CD14-positive monocyte (primary cell): ENCODE results near the gene SHMT2. TPM values are rescaled to one million over a fixed set of nuclear protein-coding genes. Genes with fewer than 3 reads are reported as not detected.

Source experiments
- DNase-seq, 3 donors: peaks; one replicate each; pipeline ENCODE4 v3.0.0-alpha.2; 2011 to 2022
- H2AFZ ChIP-seq: 2 replicates; pipeline ENCODE4 v1.6.0; 2012; ENCODE audit warnings: mild to moderate bottlenecking, low read depth, low read length, inconsistent platforms; ENCODE audit not compliant: insufficient read depth, poor library complexity, severe bottlenecking
- H3K27ac ChIP-seq, 2 donors: 1 replicate in 1 of 2; 2 replicates in 1 of 2; pipeline ENCODE4 v1.5.1; 2012 to 2013; ENCODE audit warnings: low read length in 2 of 2, control low read depth in 1 of 2, inconsistent platforms in 1 of 2, low read depth in 1 of 2, mild to moderate bottlenecking in 1 of 2
- H3K27me3 ChIP-seq, 2 donors: one replicate each; pipeline versions ENCODE4 v1.6.0 to v1.6.1; 2011 to 2013; ENCODE audit warnings: low read length in 2 of 2; ENCODE audit not compliant: control insufficient read depth in 2 of 2, insufficient read depth in 2 of 2
- H3K36me3 ChIP-seq, 2 donors: replicated peaks in 1 of 2; 1 replicate in 1 of 2; 2 replicates in 1 of 2; pipeline versions ENCODE4 v1.5.1 to v1.6.1; 2012 to 2013; ENCODE audit warnings: low read length in 2 of 2, control low read depth in 1 of 2, inconsistent platforms in 1 of 2, mild to moderate bottlenecking in 1 of 2; ENCODE audit not compliant: insufficient read depth in 2 of 2, control insufficient read depth in 1 of 2
- H3K4me1 ChIP-seq, 2 donors: 1 replicate in 1 of 2; 2 replicates in 1 of 2; pipeline versions ENCODE4 v1.5.1 to v1.6.1; 2012 to 2013; ENCODE audit warnings: low read length in 2 of 2, control low read depth in 1 of 2, inconsistent platforms in 1 of 2, mild to moderate bottlenecking in 1 of 2, moderate library complexity in 1 of 2; ENCODE audit not compliant: insufficient read depth in 2 of 2, control insufficient read depth in 1 of 2
- H3K4me2 ChIP-seq: replicated peaks from 2 replicates; pipeline ENCODE3; 2012; ENCODE audit warnings: low read length, moderate library complexity, mild to moderate bottlenecking; ENCODE audit not compliant: poor library complexity, severe bottlenecking; ENCODE audit errors: extremely low read depth
- H3K4me3 ChIP-seq, 3 experiments: fragments of 200-600 bp in 1 of 3; sonication (generic) in 1 of 3; replicated peaks in 1 of 3; 1 replicate in 2 of 3; 2 replicates in 1 of 3; pipeline ENCODE4 v1.5.1; 2011 to 2013; ENCODE audit warnings: low read length in 3 of 3, mild to moderate bottlenecking in 3 of 3, control low read depth in 2 of 3, low read depth in 2 of 3, inconsistent platforms in 1 of 3, moderate library complexity in 1 of 3
- H3K79me2 ChIP-seq: 2 replicates; pipeline ENCODE4 v1.6.0; 2012; ENCODE audit warnings: mild to moderate bottlenecking, control low read depth, inconsistent platforms, low read length, moderate library complexity; ENCODE audit not compliant: insufficient read depth
- H3K9ac ChIP-seq: 2 replicates; pipeline ENCODE4 v1.6.0; 2017; ENCODE audit warnings: low read length, mild to moderate bottlenecking; ENCODE audit not compliant: insufficient read depth, poor library complexity, severe bottlenecking
- H3K9me3 ChIP-seq, 2 donors: replicated peaks in 1 of 2; 1 replicate in 1 of 2; 2 replicates in 1 of 2; pipeline versions ENCODE4 v1.5.1 to v1.6.1; 2012 to 2013; ENCODE audit warnings: low read length in 2 of 2, control low read depth in 1 of 2; ENCODE audit not compliant: control insufficient read depth in 1 of 2, insufficient read depth in 1 of 2
- H4K20me1 ChIP-seq: 2 replicates; pipeline ENCODE4 v1.6.0; 2012; ENCODE audit warnings: mild to moderate bottlenecking, low read length, control low read depth, moderate library complexity; ENCODE audit not compliant: insufficient read depth
- H3K27ac Mint-ChIP-seq, 7 donors: one replicate each; pipeline ENCODE4 v1.8.0; 2020; ENCODE audit warnings: mild to moderate bottlenecking in 7 of 7, mixed read lengths in 7 of 7, moderate library complexity in 6 of 7, inconsistent platforms in 2 of 7
- H3K27me3 Mint-ChIP-seq, 3 donors: one replicate each; pipeline ENCODE4 v1.8.0; 2021 to 2022; ENCODE audit warnings: low read depth in 3 of 3, mild to moderate bottlenecking in 3 of 3, mixed read lengths in 3 of 3, moderate library complexity in 3 of 3, inconsistent platforms in 1 of 3
- H3K36me3 Mint-ChIP-seq, 2 donors: one replicate each; pipeline ENCODE4 v1.8.0; 2020; ENCODE audit warnings: mixed read lengths in 2 of 2, inconsistent platforms in 1 of 2, mild to moderate bottlenecking in 1 of 2
- H3K4me1 Mint-ChIP-seq: one replicate; pipeline ENCODE4 v1.8.0; 2020; ENCODE audit warnings: mild to moderate bottlenecking, mixed read lengths
- H3K4me3 Mint-ChIP-seq, 2 donors: one replicate each; pipeline ENCODE4 v1.8.0; 2020; ENCODE audit warnings: mild to moderate bottlenecking in 2 of 2, mixed read lengths in 2 of 2, moderate library complexity in 1 of 2
- H3K9me3 Mint-ChIP-seq, 7 donors: one replicate each; pipeline ENCODE4 v1.8.0; 2020 to 2022; ENCODE audit warnings: mixed read lengths in 7 of 7, mild to moderate bottlenecking in 6 of 7, moderate library complexity in 6 of 7, inconsistent platforms in 2 of 7
- WGBS: methylation state at CpG from one replicate; pipeline ENCODE4 v1.1.5; 2013; ENCODE audit warnings: missing lambda C conversion rate; ENCODE audit not compliant: insufficient coverage; 5-methylcytosine and 5-hydroxymethylcytosine counted together
- intact Hi-C, 2 donors: fragments of 100-400 bp; cut with micrococcal nuclease; formaldehyde crosslinking; loops; one replicate each; pipeline versions ENCODE4 v1.15.0 to v1.15.1; 2023
- polyA plus RNA-seq, 3 donors: library from polyadenylated mRNA; depleted of rRNA in 1 of 3; unstranded in 2 of 3; stranded (reverse) in 1 of 3; fragments of 300-500 nt in 2 of 3; fragments of >200 nt in 1 of 3; fragmentation: Illumina TruSeq in 2 of 3; gene quantifications; 1 replicate in 2 of 3; 2 replicates in 1 of 3; pipeline ENCODE4 v1.2.3, GENCODE V29; 2012 to 2021
- TF ChIP-seq, protein P1 (sequence below): fragments of 200-600 bp; IDR thresholded peaks from one replicate; pipeline ENCODE4 v1.8.0; 2022; ENCODE audit warnings: antibody characterized with exemption, mild to moderate bottlenecking

Gene SHMT2
- polyA plus RNA-seq, 3 donors = 36.8 to 52.0 (median 39.8) TPM

DNA sequence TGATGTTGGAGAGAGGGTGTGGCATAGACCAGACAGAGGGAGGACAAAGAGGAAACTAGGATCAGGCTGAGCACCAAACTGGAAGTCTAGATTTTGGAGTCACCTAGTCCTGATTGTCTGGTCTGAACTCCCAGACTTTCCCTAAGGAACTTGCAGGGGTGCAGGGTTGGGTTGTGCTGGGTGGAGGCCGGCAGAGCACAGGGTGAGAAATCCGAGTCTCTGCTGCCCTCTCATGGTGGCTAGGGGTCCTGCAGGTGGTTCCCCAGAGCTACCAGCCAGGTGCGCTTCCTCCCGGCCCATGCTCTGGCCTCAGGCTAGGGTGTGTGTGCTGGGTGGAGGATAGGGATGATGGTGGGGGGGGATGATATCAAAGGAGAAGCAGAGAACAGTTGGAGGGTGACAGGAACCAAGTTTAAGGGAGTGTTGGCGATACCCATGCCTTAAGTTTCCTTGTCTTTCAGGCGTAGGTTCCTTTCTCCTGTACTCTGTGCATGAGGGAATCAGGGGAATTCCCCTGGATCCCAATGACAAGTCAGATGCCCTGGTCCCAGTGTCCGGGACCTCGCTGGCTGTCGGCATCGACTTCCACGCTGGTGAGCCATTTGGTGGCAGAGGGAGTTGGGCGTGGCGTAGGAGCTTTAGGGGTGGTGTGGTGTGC lies 46.5 kb upstream of the SHMT2 start:
- intact Hi-C loops = loop anchor here in 1 of 2 donors (2.0 kb wide), 1 partner anchor 114 kb away; no protein-coding TSS in a partner anchor
- Histone ChIP-seq H3K27me3 (no peaks in the 10 kb centered on the region), H2AFZ (no peak overlapping the region), H3K9me3 (no peaks in the 10 kb centered on the region), H3K36me3 (peaks cover 92 to 100% of the 10 kb centered on the region in 2 donors), H3K4me1 (no peaks in the 10 kb centered on the region), H3K27ac (no peak overlapping the region), H3K9ac (no peak overlapping the region), H3K79me2 (no peaks in the 10 kb centered on the region), H3K4me3 (no peak overlapping the region), H3K4me2 (no peak overlapping the region), H4K20me1 (peaks cover 100% of the 10 kb centered on the region)
- Mint-ChIP-seq H3K27me3 (peaks cover 1 to 6% (median 3%) of the 10 kb centered on the region in 3 donors), H3K4me1 (no peaks in the 10 kb centered on the region), H3K27ac (peak overlapping the region in 2 of 7 donors; percentile 45 to 47), H3K36me3 (peaks cover 95 to 100% of the 10 kb centered on the region in 2 donors), H3K9me3 (no peaks in the 10 kb centered on the region), H3K4me3 (peak overlapping the region in 1 of 2 donors; percentile 54)
- TF ChIP-seq, protein P1, sequence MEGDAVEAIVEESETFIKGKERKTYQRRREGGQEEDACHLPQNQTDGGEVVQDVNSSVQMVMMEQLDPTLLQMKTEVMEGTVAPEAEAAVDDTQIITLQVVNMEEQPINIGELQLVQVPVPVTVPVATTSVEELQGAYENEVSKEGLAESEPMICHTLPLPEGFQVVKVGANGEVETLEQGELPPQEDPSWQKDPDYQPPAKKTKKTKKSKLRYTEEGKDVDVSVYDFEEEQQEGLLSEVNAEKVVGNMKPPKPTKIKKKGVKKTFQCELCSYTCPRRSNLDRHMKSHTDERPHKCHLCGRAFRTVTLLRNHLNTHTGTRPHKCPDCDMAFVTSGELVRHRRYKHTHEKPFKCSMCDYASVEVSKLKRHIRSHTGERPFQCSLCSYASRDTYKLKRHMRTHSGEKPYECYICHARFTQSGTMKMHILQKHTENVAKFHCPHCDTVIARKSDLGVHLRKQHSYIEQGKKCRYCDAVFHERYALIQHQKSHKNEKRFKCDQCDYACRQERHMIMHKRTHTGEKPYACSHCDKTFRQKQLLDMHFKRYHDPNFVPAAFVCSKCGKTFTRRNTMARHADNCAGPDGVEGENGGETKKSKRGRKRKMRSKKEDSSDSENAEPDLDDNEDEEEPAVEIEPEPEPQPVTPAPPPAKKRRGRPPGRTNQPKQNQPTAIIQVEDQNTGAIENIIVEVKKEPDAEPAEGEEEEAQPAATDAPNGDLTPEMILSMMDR = peak; percentile 87
- 28% methylated on average over 6 of the region's 13 CpGs for WGBS
- DNase-seq = peak; percentile 43 to 61 (median 61)

DNA sequence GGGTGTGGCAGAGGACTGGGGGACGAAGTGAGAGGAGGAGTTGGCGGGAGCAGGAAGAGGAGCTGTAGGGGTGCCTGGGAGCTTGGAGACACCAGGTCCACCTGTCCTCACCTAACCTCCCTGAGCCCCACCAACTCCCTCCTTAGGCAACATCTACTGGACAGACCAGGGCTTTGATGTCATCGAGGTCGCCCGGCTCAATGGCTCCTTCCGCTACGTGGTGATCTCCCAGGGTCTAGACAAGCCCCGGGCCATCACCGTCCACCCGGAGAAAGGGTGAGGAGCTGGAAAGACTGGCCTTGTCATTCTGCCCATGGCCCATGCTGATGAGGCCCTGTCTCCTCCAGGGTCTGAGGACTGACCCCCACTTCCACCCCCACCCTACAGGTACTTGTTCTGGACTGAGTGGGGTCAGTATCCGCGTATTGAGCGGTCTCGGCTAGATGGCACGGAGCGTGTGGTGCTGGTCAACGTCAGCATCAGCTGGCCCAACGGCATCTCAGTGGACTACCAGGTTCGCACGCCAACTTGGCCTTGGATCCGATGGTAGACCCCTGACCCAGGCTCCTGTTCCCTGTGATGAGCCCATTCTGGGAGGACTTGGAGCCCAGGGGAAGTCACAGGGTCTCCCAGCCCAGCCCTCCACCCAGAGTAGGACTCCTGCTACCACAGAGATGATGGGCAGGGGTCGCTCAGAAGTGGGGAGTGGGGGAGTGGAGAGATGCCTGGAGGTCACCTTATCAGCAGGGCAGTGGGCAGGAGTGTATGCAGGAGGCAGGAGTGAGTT lies 45.4 kb upstream of the SHMT2 start:
- Histone ChIP-seq H3K36me3 (peaks cover 92 to 100% of the 10 kb centered on the region in 2 donors), H3K4me3 (no peak overlapping the region), H3K4me1 (no peaks in the 10 kb centered on the region), H3K9me3 (no peaks in the 10 kb centered on the region), H2AFZ (no peak overlapping the region), H3K4me2 (no peak overlapping the region), H3K79me2 (no peaks in the 10 kb centered on the region), H3K27me3 (no peaks in the 10 kb centered on the region), H3K27ac (no peak overlapping the region), H3K9ac (no peak overlapping the region), H4K20me1 (peaks cover 100% of the 10 kb centered on the region)
- H3K9me3 Mint-ChIP-seq = no peaks in the 10 kb centered on the region
- peak overlapping the region in 1 of 7 donors; percentile 50 for H3K27ac Mint-ChIP-seq
- no peak for DNase-seq
- H3K4me1 Mint-ChIP-seq = no peaks in the 10 kb centered on the region
- no peak overlapping the region for H3K4me3 Mint-ChIP-seq
- intact Hi-C loops = loop anchor here in 1 of 2 donors (2.0 kb wide), 1 partner anchor 115 kb away; no protein-coding TSS in a partner anchor
- peaks cover 95 to 100% of the 10 kb centered on the region in 2 donors for H3K36me3 Mint-ChIP-seq
- 97% methylated on average over 14 of the region's 22 CpGs for WGBS
- H3K27me3 Mint-ChIP-seq = peaks cover 1 to 5% (median 5%) of the 10 kb centered on the region in 3 donors
- TF ChIP-seq, protein P1 = no peak
